ENCODE data around the gene TJP3. TPM values are rescaled to one million over a fixed set of nuclear protein-coding genes. Genes with fewer than 3 reads are reported as not detected.
"Not testable (repeated sequence)": the region's sequence is repeated elsewhere in the genome, so short reads cannot be mapped to it uniquely, and the experiment has no call there.

Gene TJP3
- total RNA-seq, 1 donor from 2014 or later = not detected

DNA sequence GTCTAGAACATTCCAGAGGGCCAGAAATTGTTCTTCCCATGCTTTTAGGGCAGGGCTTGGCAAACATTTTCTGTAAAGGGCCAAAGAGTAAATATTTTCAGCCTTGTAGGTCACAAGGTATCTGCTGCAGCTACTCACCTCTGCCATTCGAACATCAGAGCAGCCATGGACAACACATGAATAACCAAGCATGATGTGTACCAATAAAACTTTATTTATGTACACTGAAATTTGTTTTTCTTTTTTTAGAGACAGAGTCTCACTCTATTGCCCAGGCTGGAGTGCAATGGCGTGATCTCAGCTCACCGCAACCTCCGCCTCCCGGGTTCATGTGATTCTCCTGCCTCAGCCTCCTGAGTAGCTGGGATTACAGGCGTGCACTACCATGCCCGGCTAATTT is 49.5 kb downstream of the TJP3 start:
- ATAC-seq (ENCODE audit: poor library complexity); intact Hi-C loops (cut with DNase I); DNase-seq: not testable (repeated sequence)

DNA sequence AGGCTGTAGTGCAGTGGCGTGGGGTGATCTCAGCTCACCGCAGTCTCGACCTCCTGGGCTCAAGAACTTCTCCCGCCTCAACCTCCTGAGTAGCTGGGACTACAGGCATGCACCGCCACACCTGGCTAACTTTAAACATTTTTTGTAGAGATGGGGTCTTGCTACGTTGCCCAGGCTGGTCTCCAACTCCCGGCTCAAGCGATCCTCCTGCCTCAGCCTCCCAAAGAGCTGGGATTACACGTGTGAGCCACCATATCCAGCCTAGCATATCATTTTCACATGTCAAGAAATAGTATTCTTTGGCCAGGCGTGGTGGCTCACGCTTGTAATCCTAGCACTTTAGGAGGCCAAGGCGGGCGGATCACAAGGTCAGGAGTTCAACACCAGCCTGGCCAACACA is 50.1 kb downstream of the TJP3 start:
- DNase-seq; intact Hi-C loops (cut with DNase I); ATAC-seq (ENCODE audit: poor library complexity): not testable (repeated sequence)

DNA sequence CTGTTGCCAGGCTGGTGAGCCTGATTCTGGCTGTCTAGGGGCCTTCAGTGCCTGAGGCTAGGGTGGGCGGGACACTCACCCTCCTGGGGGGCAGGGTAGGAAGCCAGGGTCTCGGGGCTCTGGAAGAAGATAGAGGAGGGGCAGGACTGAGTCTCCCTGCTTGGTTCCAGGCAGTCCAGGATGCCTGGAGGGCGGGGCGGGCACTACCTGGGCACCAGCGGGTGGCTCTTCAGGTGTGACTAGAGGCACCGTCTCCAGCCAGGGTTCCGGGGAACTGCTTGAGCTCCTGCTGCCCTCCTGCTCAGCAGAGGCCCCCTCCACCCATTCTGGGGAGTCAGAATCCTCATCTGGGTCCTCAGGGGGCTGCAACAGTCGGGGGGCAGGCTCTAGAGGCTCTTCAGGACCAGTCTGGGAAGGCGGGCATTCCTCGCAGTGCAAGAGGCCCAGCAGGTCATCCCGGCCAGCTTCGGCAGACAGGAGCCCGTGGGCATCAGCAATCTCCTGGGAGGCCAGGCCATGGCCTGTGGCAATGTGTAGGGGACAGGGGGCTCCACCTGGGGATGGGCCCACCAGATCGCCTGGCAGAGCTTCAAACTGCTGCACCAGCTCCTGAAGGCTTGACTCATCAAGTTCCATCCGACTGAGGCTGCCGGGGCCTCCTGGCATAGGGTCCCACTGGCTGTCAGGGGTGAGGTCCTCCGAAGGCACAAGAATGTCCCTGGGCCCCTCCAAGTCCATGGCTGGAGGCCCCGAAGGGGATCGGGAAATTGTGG is 51.5 kb downstream of the TJP3 start:
- DNase-seq (no peak), ATAC-seq (ENCODE audit: poor library complexity) (no peak)
- intact Hi-C loops (cut with DNase I) = no loop called here

GRCh38 chr19:3760871-3761361 is 52.7 kb downstream of the TJP3 start:
- ATAC-seq (ENCODE audit: poor library complexity) (no peak), DNase-seq (no peak)
- intact Hi-C loops (cut with DNase I) = no loop called here

GRCh38 chr19:3761382-3762129 is 53.4 kb downstream of the TJP3 start, which contains the start of gene APBA3:
TSS of gene APBA3 (minus strand) at chr19:3761692. CDS start at chr19:3760264, 1,428 bp downstream.
- intact Hi-C loops (cut with DNase I) = no loop called here
- peak; percentile 70 for ATAC-seq (ENCODE audit: poor library complexity)
- peak; percentile 97 for DNase-seq

GRCh38 chr19:3762130-3762473 is 53.9 kb downstream of the TJP3 start:
- no peak for ATAC-seq (ENCODE audit: poor library complexity)
- intact Hi-C loops (cut with DNase I) = no loop called here
- no peak for DNase-seq

DNA sequence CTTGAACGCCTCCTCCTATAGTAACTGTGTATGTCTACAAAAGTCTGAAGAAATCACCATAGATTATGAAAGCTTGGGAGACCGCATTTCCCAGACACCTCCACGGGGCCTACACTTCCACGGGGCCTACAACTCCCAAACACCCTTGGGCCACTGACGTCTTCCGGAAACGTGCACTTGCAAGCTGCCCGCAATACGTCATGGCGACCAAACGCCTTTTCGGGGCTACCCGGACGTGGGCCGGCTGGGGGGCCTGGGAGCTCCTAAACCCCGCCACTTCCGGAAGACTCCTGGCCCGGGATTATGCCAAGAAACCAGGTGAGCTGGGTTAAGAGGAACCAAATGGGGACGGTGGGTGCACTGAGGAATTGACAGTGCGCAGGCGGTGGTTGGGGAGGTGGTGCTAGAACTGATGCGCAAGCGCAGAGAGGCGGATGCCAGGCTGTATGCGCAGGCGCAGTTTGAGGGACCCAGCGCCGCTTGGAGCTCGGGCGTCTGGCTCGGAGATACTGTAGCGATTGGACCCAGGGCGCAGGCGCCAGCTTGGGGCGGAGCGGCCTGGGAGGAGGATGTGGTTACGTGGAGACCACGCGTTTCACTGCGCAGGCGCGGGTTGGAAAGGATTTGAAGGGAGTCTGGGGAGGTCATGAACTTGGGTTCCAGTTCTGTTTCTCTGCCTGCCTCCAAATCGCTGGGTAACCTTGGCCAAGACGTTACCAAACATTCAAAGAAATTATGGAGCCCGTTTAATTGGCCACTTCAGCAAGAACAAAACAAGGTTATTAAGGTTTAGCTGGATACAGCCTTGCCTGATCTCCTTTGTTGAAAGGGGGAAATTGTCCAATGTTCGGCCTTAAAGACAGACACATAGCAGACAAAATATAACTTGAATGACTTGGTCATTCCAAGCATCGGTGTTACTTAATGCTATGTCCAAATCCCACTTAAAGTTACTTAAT is 54.6 kb downstream of the TJP3 start, which contains the start of gene MRPL54:
MRPL54 (plus strand) TSS at position 182 of the 959 bp plus-strand sequence; CDS start at position 201, 19 bp downstream.
- intact Hi-C loops (cut with DNase I) = no loop called here
- ATAC-seq (ENCODE audit: poor library complexity) = peak; percentile 97
- peak; percentile 100 for DNase-seq

DNA sequence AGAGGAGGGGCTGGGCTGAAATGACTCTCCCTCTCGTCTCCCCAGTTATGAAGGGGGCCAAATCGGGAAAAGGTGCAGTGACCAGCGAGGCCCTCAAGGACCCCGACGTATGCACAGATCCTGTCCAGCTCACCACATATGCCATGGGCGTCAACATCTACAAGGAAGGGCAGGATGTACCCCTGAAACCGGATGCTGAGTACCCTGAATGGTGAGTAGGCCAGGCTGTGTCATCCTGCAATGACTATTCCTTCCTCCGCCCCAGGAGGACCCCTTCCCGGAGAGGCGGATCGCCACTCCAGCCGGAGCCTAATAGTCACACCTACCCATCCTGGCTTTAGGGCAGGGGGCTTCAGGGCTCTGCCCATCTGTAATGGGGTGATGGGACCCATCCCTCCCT is 56.9 kb downstream of the TJP3 start:
- intact Hi-C loops (cut with DNase I) = no loop called here
- no peak for DNase-seq
- ATAC-seq (ENCODE audit: poor library complexity) = no peak

DNA sequence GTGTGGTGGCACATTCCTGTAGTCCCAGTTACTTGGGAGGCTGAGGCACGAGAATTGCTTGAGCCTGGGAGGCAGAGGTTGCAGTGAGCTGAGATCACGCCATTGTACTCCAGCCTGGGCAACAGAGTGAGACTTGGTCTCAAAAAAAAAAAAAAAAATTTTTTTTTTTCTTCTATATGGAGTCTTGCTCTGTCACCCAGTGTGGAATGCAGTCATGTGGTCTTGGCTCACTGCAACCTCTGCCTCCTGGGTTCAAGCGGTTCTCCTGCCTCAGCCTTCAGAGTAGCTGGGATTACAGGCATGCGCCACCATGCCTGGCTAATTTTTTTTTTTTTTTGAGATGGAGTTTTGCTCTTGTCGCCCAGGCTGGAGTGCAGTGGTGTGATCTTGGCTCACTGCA is 57.6 kb downstream of the TJP3 start:
- DNase-seq; ATAC-seq (ENCODE audit: poor library complexity); intact Hi-C loops (cut with DNase I): not testable (repeated sequence)

GRCh38 chr19:3766520-3766919 is 58.3 kb downstream of the TJP3 start:
- ATAC-seq (ENCODE audit: poor library complexity) (no peak), DNase-seq (no peak)
- intact Hi-C loops (cut with DNase I) = no loop called here

DNA sequence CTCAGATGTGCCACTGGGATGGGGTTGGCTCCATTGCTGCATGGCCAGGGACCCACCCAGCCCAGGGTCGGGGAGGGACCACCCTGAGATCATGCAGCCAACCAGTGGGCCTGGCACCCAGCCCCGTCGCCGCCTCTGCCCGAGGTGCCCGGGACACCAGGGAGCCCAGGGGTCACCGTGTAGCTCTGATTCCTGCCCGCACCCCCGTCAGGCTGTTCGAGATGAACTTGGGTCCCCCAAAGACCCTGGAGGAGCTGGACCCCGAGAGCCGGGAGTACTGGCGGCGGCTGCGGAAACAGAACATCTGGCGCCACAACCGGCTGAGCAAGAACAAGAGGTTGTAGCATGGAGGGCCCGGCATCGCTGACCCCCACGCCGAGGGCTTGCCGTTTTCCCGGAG is 58.9 kb downstream of the TJP3 start:
- intact Hi-C loops (cut with DNase I) = no loop called here

GRCh38 chr19:3768015-3768747 is 60.0 kb downstream of the TJP3 start:
- ATAC-seq (ENCODE audit: poor library complexity) (no peak), DNase-seq (no peak)
- intact Hi-C loops (cut with DNase I) = no loop called here

More for the DNA sequence above, 58.9 kb downstream of the TJP3 start:
- DNase-seq = no peak
- no peak for ATAC-seq (ENCODE audit: poor library complexity)

- DNase-seq (no peak), ATAC-seq (ENCODE audit: poor library complexity) (no peak)
- intact Hi-C loops (cut with DNase I) = no loop called here
Measured at GRCh38 chr19:3768748-3769099, 60.5 kb downstream of the TJP3 start.

DNA sequence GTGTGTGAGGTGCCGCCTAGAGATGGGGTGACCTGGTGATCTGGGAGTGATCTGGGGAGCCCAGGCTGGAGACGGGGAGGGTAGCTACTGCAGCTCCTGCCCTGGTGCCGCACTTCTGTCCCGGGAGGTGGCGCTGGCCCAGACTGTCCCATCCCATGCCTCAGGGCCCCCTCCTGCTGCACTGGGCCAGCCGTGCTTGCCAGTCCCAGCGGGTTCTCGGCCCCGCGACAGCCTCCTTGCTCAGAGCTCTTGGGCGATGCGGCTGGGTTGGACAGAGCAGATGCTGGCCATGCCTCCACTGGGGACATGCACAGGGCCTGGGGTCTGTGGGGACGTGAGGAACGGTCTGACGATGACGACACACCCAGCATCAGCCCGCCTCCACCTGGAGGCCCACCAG is 61.3 kb downstream of the TJP3 start:
- DNase-seq (no peak), ATAC-seq (ENCODE audit: poor library complexity) (no peak)
- intact Hi-C loops (cut with DNase I) = no loop called here

- intact Hi-C loops (cut with DNase I) = no loop called here
- DNase-seq = no peak
- ATAC-seq (ENCODE audit: poor library complexity) = no peak
Measured at GRCh38 chr19:3770136-3770999, 62.2 kb downstream of the TJP3 start.

- no peak for ATAC-seq (ENCODE audit: poor library complexity)
- intact Hi-C loops (cut with DNase I) = no loop called here
- DNase-seq = no peak
Measured at GRCh38 chr19:3771000-3771905, 63.1 kb downstream of the TJP3 start.
